ENCODE measurements around the gene PUM1.
"Not testable (repeated sequence)": the region's sequence is repeated elsewhere in the genome, so short reads cannot be mapped to it uniquely, and the experiment has no call there.

Gene PUM1

DNA sequence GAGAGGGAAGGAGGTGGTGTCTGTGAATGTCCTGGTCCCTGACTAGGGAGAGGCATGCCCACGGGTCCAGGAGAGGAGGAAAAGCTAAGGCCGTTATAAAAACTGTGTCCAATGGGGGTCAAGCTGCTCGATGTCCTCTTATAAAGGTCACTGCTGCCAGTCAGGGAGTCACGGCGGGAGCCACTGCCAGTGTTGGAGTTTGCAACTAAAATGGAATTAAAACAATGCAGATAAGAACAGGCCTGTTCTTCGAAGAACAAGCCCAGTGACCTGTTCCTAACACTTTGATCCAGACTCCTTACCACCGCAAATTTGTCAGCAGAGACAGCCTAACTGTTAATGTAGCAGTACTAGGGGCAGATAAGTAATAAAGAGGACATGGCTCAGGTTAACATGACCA is 100.8 kb downstream of the PUM1 start:
- no peak for DNase-seq (ENCODE audit: low spot score)

DNA sequence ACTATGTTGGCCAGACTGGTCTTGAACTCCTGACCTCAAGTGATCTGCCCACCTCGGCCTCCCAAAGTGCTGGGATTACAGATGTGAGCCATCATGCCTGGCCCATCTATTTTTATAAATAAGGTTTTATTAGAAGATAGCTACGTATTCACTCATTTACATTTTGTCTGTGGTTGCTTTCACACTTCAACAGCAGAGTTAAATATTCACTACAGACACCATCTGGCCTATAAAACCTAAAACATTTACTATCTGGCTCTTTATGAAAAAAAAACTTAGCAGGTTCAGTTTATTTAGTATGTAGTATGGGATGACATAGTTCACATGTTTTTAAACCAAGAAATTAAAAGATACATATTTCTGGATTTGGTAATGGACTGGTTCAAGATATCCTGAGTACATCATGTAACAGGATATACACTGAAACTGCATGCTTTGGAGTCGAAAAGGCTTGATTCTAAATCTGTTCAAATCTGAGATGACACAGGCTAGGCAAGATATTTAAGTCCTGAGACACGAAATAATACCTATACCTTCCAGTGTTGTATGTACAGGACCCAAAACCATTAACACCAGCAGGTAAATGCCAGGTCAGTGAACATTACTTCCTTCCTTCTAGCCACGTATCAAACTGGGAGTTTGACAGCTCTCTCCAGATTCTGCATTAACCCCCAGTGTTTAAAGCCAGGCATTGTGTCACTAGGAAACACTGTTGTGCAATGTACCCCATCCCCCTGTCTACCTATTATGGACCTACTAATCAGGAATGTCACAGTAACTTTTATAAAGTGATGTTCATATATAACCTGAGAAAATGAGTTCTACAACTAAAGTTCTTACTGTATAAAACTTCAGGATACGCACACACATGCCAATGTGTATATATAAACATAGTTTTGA is 102.7 kb downstream of the PUM1 start:
- DNase-seq (ENCODE audit: low spot score): no peak

DNA sequence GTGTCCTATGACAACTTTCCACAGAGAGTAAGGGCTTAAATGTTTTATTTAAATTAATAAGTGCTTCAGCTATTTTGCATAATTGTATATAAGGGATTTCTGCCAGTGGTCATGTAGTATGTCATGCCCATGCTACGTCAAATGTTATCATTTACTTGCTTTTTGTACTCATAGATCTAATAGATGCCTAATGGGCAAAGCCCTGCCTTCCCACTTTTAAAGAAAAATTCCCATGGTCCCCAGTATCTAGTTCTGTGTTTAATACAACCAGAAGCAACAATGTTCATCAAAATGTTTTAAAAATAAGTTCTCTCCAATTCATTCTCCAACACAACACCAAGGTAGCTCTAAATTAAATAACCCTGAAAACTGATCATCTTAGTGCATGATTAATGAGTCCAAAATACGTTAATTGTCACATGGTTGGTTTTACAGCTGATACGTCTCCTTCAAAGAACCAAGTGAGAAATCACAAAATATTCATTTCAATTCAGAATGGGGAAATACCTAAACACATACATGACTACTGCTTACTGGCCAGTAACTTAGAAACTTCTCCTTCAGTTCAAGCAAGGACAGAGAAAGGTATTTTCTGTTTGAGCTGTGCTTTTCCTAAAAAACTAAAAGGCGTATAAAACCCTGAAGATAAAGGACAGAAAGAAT is 107.8 kb downstream of the PUM1 start:
- DNase-seq (ENCODE audit: low spot score): no peak

DNA sequence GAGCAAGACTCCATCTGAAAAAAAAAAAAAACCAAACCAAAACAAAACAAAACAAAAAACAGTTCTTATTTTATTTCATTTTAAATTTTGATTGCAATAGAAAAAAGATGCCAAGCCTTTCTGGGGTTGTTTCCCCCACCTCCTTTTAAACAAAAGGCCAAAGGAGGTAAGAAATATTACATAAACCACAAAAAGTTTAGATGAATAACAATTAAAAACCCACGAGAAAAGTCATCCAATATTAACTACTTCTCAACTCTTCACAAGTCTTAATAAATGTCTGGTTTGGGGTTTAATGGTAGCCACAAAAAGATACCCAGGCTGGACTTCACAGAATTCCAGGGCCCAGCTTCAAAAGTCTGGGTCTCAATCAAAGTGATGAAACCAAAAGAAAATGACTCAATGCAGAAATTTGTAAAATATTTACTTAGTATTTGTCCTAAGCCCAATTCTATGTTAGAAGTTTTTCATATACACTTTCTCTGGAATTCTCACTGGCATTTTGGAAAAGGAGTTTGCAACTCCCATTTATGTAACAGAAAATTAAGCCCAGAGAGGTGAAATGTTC is 110.0 kb downstream of the PUM1 start:
- DNase-seq (ENCODE audit: low spot score): no peak

DNA sequence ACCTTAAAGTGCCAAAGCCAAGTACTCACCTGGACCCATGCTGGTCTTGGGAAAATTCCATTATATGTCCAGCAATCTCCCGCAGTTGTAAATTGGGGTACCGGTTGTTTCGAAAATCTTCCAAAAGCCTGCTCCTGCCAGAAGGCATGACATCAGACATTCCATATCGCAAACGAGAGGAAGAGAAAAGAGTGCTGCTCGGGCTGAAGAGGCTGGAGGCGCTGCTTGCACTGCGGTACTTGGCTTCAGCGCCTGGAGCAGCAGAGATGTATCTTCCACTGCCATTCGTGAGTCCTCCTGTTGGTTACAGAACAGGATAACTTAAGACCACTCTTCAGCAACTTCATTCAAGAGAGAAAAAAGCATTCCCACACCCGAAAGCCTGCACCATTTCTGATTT is 111.8 kb downstream of the PUM1 start:
- no peak for DNase-seq (ENCODE audit: low spot score)

DNA sequence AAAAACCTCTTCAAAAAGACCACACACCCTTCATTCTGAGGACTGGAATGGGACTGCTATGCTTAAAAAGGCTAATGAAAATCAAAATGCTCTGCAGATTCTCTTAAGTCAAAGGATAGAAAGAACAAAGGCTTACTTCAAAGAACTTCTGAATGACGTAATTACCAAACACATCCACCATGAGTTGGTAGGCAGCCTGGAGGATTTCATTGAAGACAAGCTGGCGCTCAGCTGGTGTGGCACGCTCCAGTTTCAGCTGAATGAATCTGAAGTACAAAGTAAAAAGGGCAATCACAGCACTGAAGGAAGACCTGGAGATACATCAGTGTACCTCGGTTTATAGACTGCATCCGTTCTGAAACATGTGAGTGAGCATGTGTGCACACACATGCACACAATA is 113.4 kb downstream of the PUM1 start:
- no peak for DNase-seq (ENCODE audit: low spot score)

DNA sequence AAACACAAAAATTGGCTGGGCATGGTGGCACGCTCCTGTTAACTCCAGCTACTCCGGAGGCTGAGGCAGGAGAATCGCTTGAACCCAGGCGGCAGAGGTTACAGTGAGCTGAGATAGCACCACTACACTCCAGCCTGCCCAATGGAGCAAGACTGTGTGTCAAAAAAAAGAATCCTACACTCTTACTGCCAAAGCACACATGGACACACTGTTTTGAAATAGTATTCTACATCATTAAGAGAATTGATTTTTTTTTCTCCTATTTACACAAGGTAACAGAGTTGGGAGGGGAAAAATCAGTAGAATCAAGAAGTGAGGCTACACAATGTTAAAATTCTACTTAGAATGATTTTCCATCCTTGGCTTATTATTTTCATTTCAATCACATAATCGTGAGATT is 114.8 kb downstream of the PUM1 start:
- DNase-seq (ENCODE audit: low spot score): no peak

DNA sequence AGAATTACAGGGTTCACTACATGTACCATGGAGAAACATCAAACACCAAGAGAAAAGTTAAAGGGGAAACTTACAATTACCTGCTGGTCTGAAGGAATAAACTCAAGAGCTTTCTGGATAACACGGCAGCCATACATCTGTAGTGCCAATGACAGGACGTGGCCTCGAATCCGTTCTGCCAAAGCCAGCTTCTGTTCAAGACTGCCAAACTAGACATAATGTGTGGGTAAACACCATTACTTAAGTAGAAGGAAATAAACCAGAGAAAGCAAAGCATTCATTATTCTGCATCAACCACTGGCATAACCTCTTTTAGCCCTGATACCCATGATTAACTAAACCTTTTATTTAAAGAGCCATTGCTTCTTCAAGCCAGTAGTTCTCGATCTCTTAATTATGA is 115.5 kb downstream of the PUM1 start:
- no peak for DNase-seq (ENCODE audit: low spot score)

DNA sequence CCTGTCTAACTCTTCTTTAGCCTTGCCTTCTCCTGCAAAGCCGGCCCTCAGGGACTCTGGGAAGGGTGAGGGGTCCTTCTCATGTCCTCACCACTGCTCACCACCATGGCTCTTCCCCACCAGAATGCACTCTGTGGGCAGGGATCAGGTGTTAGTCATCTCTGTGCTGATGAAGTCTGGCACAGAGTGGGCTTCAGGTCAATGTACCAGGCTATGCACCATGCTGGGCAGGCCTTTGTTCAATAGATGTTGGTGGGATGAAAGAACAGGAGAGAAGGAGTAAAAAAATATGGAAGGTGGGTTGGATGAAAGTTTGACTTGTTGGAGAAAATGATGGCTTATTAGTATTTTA is 116.1 kb downstream of the PUM1 start:
- not testable (repeated sequence) for DNase-seq (ENCODE audit: low spot score)

DNA sequence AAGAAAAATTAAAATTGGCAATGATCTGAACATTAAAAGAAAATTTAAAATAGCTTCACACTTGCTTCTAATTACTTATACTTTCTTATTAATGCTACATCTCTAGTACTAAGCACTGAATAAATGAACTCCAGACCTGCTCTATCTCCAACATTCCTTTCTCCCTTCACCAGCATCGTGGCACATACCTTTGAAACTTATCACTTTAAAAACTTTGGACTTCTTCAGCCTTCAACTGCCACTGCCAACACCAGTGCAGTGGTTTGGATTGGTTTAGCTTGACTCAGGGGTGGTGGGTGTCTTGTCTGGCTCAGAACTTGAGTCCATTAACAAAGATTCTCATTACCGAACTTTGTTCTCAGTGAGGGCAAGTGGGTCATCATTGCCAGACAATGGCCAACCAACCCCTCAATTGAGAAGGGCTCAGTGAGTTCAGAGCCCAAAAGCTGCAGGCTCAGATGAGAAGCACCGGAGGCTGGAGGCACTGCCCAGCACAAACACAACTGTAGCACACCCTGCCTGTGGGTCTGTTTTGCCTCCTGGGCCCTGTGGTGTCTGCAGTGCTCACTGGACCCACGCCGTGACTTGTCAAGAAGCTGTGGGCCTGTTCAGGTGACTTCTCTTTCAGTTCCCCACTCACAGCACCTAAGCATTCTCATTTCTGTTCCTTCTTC is 116.6 kb downstream of the PUM1 start:
- DNase-seq (ENCODE audit: low spot score): not testable (repeated sequence)

DNA sequence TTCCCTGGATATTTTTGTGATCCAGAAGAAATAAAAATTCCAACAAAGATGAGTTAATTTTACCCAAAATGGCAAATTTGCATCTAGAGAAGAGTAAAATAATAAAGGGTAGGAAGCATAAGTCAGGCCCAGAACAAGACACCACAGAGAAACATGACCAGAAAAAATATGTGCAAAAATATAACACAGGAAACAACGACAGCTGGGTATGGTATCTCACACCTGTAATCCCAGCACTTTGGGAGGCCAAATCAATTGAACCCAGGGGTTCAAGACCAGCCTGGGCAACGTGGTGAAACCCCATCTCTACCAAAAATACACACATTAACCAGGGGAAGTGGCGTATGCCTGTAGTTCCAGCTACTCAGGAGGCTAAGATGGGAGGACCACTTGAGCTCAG is 117.2 kb downstream of the PUM1 start:
- DNase-seq (ENCODE audit: low spot score): no peak

DNA sequence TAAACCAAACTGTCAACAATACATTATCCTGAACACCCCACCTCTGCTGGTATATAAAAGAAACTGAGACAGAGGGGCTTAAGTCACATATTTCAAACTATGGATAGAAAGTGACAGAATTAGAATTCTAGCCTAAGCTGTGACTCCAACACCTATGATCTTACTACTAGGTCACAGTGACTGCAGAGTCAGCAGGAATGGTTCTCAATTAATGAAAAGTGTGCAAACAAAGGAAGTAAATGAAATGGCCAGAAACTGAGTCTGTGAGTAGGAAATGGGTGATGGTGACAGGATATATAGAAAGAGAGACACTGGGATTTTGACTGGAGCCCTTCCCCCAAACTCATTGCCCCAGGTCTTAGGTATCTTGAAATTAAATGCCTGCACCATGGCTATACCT is 118.3 kb downstream of the PUM1 start:
- no peak for DNase-seq (ENCODE audit: low spot score)

DNA sequence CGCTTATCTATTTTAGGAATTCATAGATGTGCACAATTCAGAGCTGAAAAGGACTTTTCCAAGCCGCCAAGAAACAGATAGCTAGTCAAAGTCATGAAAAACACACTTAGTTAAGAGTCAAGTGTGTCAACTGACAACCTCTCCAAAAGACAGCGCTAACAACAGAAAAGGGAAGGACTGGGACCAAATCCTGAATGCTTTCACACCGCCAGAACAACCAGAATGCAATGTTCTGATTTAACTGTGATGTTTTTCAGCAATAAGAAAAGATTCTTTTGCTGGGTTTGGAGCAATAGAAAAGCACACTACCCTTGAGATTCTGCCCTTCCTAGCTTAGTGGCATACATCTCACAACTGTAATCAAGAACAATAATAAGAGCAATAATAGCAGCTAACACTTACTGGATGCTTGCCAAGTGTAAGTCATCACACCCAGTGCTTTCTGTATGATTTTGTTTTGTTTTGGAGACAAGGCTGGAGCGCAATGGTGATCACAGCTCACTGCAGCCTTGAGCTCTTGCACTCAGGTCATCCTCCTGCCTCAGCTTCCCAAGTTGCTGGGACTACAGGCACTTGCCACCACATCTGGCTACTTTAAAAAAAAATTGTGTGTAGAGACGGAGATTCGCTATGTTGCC is 123.1 kb downstream of the PUM1 start:
- DNase-seq (ENCODE audit: low spot score): no peak

DNA sequence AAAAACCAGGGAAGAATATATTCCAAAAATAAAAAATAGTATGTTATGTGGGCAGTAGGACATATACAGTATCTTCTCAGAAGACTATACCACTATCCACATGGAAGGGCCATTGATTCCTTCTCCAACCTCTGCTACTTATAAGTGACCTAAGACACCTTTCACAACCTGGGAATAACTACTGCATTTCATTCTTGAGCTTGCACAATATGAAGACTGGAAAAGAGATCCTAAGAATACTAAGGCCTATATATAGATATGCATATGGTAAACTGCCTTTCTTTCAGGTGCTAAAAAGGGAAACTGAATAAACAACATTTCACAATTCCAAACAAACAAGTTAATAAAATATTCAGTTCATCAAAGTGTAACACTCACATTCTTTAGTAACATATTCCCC is 125.0 kb downstream of the PUM1 start:
- no peak for DNase-seq (ENCODE audit: low spot score)

DNA sequence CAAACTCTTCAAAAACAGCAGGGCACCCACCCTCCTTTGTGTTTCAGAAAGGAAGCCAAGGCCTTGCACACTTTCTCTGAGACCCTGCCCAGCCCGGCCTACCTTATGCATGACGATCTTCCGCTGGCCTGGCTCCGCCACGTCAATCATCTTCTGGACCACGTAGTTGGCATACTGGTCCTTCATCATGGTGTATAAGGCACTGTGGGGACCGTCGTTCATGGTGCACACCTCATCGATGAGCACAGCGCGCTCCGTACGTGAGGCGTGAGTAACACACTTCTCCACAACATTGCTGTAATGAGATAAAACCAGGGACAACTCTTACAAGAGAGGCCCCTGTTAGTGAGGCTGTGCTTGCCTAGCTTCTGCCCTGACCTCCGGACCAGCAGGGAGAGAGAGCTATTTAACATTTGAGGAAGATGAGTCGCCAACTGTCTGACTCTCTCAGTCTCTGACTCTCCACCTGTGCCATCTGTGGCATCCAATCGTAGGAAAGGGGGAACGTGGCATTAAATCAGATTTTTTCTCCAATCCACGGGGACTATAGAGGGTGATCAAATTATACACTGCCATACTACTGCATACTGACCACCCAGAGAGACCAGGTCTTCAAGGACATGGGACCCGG is 128.9 kb downstream of the PUM1 start:
- no peak for DNase-seq (ENCODE audit: low spot score)

DNA sequence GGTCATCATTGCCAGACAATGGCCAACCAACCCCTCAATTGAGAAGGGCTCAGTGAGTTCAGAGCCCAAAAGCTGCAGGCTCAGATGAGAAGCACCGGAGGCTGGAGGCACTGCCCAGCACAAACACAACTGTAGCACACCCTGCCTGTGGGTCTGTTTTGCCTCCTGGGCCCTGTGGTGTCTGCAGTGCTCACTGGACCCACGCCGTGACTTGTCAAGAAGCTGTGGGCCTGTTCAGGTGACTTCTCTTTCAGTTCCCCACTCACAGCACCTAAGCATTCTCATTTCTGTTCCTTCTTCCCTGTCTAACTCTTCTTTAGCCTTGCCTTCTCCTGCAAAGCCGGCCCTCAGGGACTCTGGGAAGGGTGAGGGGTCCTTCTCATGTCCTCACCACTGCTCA is 129.8 kb downstream of the PUM1 start:
- not testable (repeated sequence) for DNase-seq (ENCODE audit: low spot score)

DNA sequence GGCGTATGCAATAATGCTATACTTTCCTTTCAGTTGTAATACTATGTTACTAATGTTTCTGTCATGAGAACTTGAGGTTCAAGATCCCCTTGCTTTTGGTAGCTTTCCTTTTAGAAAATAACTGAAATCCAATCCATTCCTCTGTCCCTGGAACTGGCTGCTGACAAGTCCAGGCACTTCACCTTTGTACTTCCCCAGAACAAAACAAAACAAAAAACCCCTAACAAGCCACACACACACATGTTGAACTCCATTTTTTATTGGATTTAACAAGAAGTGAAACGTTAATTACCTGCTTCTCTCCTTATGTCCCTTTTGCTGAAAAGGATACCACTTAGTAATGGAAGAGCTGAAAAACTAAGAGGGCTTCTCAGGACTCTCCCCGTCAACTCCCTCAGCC is 130.9 kb downstream of the PUM1 start:
- DNase-seq (ENCODE audit: low spot score): no peak

DNA sequence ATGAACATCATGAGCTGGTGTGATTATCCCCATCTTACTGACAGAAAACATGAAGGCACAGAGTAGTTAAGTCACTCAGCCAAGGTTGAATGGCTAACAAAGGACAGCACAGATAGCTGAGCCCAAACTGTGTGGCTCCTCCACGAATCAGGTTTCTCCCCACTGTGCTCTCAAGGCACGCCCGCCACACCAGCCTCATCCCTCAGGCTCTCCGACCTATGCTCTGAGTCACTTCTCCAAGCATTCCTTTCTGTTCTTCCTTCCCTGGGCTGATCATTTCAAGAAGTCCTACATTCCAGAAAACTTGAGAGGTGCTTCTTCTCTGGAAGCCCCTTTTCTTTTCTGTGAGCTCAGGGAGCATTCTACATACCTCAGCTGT is 131.7 kb downstream of the PUM1 start:
- no peak for DNase-seq (ENCODE audit: low spot score)

DNA sequence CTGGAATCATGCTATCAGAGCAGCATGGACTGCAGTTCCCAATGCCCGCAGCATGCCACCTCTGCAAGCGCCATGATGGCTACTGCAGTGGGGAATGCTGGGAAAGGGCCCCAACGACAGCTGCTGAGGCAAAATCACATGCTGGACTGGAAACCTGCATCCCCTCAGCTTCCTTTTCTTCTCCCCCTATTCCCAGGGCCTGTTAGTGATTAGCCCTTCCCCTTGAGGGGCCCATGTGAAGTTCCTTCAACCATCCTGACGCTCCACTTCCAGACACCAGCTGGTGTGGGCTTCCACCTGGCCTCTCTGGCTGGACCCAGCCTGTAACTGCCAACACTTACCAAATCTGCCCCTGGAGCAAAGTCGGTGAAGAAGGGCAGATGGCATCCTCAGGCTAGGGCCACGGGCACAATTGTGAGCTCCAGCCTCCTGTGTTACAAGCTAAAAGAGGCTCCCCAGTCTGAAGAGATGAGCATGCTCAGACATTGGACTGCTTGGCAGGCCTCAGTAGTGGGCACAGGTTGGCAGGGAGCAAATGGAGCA is 134.8 kb downstream of the PUM1 start:
- DNase-seq (ENCODE audit: low spot score): no peak

DNA sequence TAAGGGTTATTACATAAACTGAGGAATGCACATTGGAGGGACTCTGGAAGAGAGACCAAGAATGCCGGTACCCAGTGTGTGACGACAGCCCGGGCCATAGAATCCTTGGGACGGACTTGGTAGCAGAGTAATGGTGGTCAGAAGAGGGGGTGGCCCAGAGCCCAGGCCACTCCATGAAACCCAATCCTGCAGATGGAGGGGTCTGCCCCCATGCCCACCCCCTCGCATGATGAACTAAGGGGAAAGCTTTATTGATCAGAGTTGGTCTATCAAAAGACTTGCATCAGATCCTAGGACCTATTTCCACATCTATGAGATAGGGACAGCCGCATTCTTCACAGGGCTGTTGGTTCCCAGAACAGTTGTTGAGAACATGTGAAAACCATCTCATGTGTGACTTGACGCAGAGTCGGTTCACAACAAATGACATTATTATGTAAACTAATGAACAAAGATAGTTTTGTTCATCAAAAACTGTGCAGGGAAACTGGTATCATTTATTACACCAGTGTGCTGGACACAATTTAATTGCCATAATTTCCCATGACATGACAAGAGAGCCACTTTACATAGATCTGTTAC is 135.5 kb downstream of the PUM1 start:
- no peak for DNase-seq (ENCODE audit: low spot score)

All from iPS-NIHi11 (cell line).